LHCN-M2 (cell line): ENCODE results near the gene DLGAP4. TPM values are rescaled to one million over a fixed set of nuclear protein-coding genes. Genes with fewer than 3 reads are reported as not detected.

Experiments used
- DNase-seq: peaks from one replicate; pipeline ENCODE4 v3.0.0-alpha.2; 2012; ENCODE audit warnings: low read depth
- total RNA-seq: library from RNA; depleted of rRNA; stranded (reverse); fragments of >200 nt; gene quantifications from 2 replicates; pipeline ENCODE4 v1.2.3, GENCODE V29; 2014

The DLGAP4 gene
- total RNA-seq, 1 experiment from 2014 or later, result 17.2 TPM

GRCh38 chr20:36400909-36401735 is 95.0 kb downstream of the DLGAP4 start:
- no peak for DNase-seq

GRCh38 chr20:36402708-36403107 is 96.6 kb downstream of the DLGAP4 start:
- DNase-seq, result no peak

GRCh38 chr20:36404435-36404978 is 98.4 kb downstream of the DLGAP4 start:
- no peak for DNase-seq

- DNase-seq, result peak; percentile 2
Measured at GRCh38 chr20:36405255-36405654, 99.1 kb downstream of the DLGAP4 start.

- DNase-seq, result peak; percentile 75
Measured at GRCh38 chr20:36407199-36407733, 101.1 kb downstream of the DLGAP4 start.

GRCh38 chr20:36408219-36408618 is 102.1 kb downstream of the DLGAP4 start:
- peak; percentile 32 for DNase-seq

GRCh38 chr20:36411861-36412454 is 105.8 kb downstream of the DLGAP4 start:
- DNase-seq, result no peak

- DNase-seq, result no peak
Measured at GRCh38 chr20:36415475-36416002, 109.4 kb downstream of the DLGAP4 start.

GRCh38 chr20:36418711-36419110 is 112.6 kb downstream of the DLGAP4 start:
- DNase-seq, result no peak

- no peak for DNase-seq
Measured at GRCh38 chr20:36421641-36422040, 115.5 kb downstream of the DLGAP4 start.

GRCh38 chr20:36424314-36424713 is 118.2 kb downstream of the DLGAP4 start:
- no peak for DNase-seq

GRCh38 chr20:36425166-36425565 is 119.0 kb downstream of the DLGAP4 start:
- peak; percentile 1 for DNase-seq

- no peak for DNase-seq
Measured at GRCh38 chr20:36431604-36432003, 125.5 kb downstream of the DLGAP4 start.

- no peak for DNase-seq
Measured at GRCh38 chr20:36432096-36432495, 126.0 kb downstream of the DLGAP4 start.

GRCh38 chr20:36434383-36434782 is 128.2 kb downstream of the DLGAP4 start:
- no peak for DNase-seq

GRCh38 chr20:36435124-36435523 is 129.0 kb downstream of the DLGAP4 start:
- DNase-seq, result no peak

- peak; percentile 21 for DNase-seq
Measured at GRCh38 chr20:36435592-36436541, 129.7 kb downstream of the DLGAP4 start.

GRCh38 chr20:36439040-36439730 is 133.0 kb downstream of the DLGAP4 start:
- DNase-seq, result peak; percentile 29

- no peak for DNase-seq
Measured at GRCh38 chr20:36439731-36440072, 133.6 kb downstream of the DLGAP4 start.

GRCh38 chr20:36440370-36441026 is 134.4 kb downstream of the DLGAP4 start:
- no peak for DNase-seq
